ENCODE data around the gene PERM1.

GRCh38 chr1:934991-935750 is 46.7 kb downstream of the PERM1 start:
- TF ChIP-seq CTCF (conservative IDR thresholded peaks at IDR 0.05) (no peak), ZFX (IDR thresholded peaks at IDR 0.05) (no peak)
